Astrocyte (in vitro differentiated cells and primary cell): ENCODE results near the gene TMCC1.

Experiments
- EZH2 ChIP-seq: IDR thresholded peaks from 2 replicates; pipeline ENCODE4 v1.6.1; 2012; ENCODE audit warnings: mild to moderate bottlenecking, low read length, inconsistent platforms; ENCODE audit not compliant: insufficient read depth
- TF ChIP-seq, protein P1 (sequence below): IDR thresholded peaks from 2 replicates; pipeline ENCODE4 v1.5.1; 2011; ENCODE audit warnings: low read depth, mild to moderate bottlenecking, inconsistent platforms, low read length, moderate library complexity; ENCODE audit not compliant: insufficient read depth

- TF ChIP-seq, protein P1, sequence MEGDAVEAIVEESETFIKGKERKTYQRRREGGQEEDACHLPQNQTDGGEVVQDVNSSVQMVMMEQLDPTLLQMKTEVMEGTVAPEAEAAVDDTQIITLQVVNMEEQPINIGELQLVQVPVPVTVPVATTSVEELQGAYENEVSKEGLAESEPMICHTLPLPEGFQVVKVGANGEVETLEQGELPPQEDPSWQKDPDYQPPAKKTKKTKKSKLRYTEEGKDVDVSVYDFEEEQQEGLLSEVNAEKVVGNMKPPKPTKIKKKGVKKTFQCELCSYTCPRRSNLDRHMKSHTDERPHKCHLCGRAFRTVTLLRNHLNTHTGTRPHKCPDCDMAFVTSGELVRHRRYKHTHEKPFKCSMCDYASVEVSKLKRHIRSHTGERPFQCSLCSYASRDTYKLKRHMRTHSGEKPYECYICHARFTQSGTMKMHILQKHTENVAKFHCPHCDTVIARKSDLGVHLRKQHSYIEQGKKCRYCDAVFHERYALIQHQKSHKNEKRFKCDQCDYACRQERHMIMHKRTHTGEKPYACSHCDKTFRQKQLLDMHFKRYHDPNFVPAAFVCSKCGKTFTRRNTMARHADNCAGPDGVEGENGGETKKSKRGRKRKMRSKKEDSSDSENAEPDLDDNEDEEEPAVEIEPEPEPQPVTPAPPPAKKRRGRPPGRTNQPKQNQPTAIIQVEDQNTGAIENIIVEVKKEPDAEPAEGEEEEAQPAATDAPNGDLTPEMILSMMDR = no peak
- no peak for TF ChIP-seq EZH2
These were observed 261.5 kb downstream of the TMCC1 start for GRCh38 chr3:129632056-129632455.
